Ovary (tissue), 9 donors: Measurements from ENCODE around the gene ADAMTS2. TPM values are rescaled to one million over a fixed set of nuclear protein-coding genes. Genes with fewer than 3 reads are reported as not detected.

Experiments
- DNase-seq, 5 donors: peaks; one replicate each; pipeline ENCODE4 v3.0.0-alpha.2; 2019 to 2020
- H3K27ac ChIP-seq, 2 donors: fragments of 200-600 bp; one replicate each; pipeline versions ENCODE4 v1.5.1 to v1.8.0; 2019 to 2022
- H3K27me3 ChIP-seq: fragments of 200-600 bp; one replicate; pipeline ENCODE4 v1.8.0; 2022
- H3K36me3 ChIP-seq: fragments of 200-600 bp; sonication (generic); one replicate; pipeline ENCODE4 v1.5.1; 2019
- H3K4me1 ChIP-seq: one replicate; pipeline ENCODE4 v1.8.1; 2013; ENCODE audit warnings: mild to moderate bottlenecking, moderate library complexity; ENCODE audit not compliant: insufficient read depth
- H3K4me3 ChIP-seq: fragments of 200-600 bp; sonication (generic); one replicate; pipeline ENCODE4 v1.5.1; 2017
- H3K9me3 ChIP-seq, 2 donors: fragments of 200-600 bp in 1 of 2; sonication (generic) in 1 of 2; one replicate each; pipeline versions ENCODE4 v1.5.1 to v1.8.1; 2013 to 2019; ENCODE audit warnings: mild to moderate bottlenecking in 1 of 2, moderate library complexity in 1 of 2
- EP300 ChIP-seq: sonication (generic); formaldehyde crosslinking; IDR thresholded peaks from one replicate; pipeline ENCODE4 v1.6.1; 2017; ENCODE audit warnings: antibody characterized with exemption
- POLR2A ChIP-seq: fragments of 450-650 bp; IDR thresholded peaks from one replicate; pipeline ENCODE4 v1.6.1; 2017; ENCODE audit warnings: antibody characterized with exemption, mild to moderate bottlenecking, moderate library complexity
- WGBS, 3 donors: extraction: QIAGEN DNeasy Blood & Tissue Kit in 1 of 3; methylation state at CpG; one replicate each; pipeline versions ENCODE4 v1.1.5 to v1.1.7; 2013 to 2017; 5-methylcytosine and 5-hydroxymethylcytosine counted together
- intact Hi-C, 4 donors: fragments of 100-400 bp; cut with DNase I; formaldehyde crosslinking; loops; one replicate each; pipeline versions ENCODE4 v1.11.0 to v1.15.1; 2022 to 2023
- polyA plus RNA-seq, 2 donors: library from polyadenylated mRNA; stranded (reverse); fragments of 200-250 nt in 1 of 2; fragments of 350-450 nt in 1 of 2; fragmentation: Illumina TruSeq in 1 of 2; extraction: RNeasy Lipid Tissue Mini Kit (QIAGEN cat#74804) in 1 of 2; gene quantifications; one replicate each; pipeline ENCODE4 v1.2.3, GENCODE V29; 2013 to 2014
- total RNA-seq, 7 donors: library from RNA; depleted of rRNA in 2 of 7; stranded (reverse); fragments of >200 nt in 2 of 7; fragmentation: NEBNext Ultra II Directional in 3 of 7; extraction: Animal tissue kit (Norgen Biotek cat#: 25700) in 3 of 7; gene quantifications; one replicate each; pipeline versions ENCODE4 v1.1.0 to v1.2.4, GENCODE V29; 2016 to 2023
- TF ChIP-seq, protein P1 (sequence below), 3 donors: fragments of 450-650 bp in 2 of 3; fragments of 200-600 bp in 1 of 3; IDR thresholded peaks; one replicate each; pipeline versions ENCODE4 v1.5.1 to v1.8.0; 2016 to 2022; ENCODE audit warnings: antibody characterized with exemption in 3 of 3, mild to moderate bottlenecking in 1 of 3
- donor health status: DM: no; HTN: no; CAD: no; lungs with moderate emphysema.
- donor health status: DM: no; HTN: no; CAD: no.
- donor health status: Bipolar disorder and iron deficiency.
- donor health status: DM: yes; HTN: yes; CAD: no.
- donor health status: DM: no; HTN: no; CAD: no.
- donor health status: DM: yes; HTN: yes; CAD: no.

The ADAMTS2 gene
- total and polyA plus RNA-seq, 9 donors: 7.9 to 31.8 (median 11.5) TPM

DNA sequence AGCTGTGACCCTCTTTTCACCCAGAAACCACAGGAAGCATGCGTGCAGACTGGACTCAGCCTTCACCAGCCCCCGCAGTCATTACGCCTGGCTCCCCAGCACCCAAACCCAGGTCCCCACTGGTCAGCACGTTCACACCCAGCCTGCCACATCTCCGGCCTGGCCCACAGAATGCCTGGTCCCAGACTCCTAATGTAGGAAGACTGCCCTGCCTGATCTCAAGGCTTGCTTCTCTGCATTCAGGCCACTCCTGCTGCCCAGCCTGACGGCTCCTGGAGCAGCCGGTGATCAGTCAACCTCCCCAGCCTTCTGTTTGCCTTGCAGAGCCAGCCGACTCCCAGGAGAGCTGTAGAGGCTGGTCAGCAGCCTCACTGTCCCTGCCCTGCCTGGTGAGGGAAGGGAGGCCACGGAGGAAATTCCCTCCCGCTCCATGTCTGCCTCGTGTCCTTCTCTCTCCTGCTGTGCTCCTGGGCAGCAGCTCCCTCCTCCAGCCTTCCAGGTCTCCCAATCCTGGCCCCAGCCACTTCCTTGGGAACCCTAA lies 25.4 kb downstream of the ADAMTS2 start:
- WGBS, 3 donors: 24 to 38% (median 38%) methylated on average over 11 of the region's 11 CpGs
- Histone ChIP-seq H3K9me3 (no peaks in the 10 kb centered on the region), H3K27me3 (no peaks in the 10 kb centered on the region), H3K36me3 (no peaks in the 10 kb centered on the region), H3K4me1 (peaks cover 2% of the 10 kb centered on the region), H3K4me3 (no peak overlapping the region), H3K27ac (no peak overlapping the region)
- DNase-seq: peak in 2 of 5 donors; percentile 17 to 43
- intact Hi-C loops: no loop called here
- TF ChIP-seq POLR2A: no peak
- TF ChIP-seq, protein P1, sequence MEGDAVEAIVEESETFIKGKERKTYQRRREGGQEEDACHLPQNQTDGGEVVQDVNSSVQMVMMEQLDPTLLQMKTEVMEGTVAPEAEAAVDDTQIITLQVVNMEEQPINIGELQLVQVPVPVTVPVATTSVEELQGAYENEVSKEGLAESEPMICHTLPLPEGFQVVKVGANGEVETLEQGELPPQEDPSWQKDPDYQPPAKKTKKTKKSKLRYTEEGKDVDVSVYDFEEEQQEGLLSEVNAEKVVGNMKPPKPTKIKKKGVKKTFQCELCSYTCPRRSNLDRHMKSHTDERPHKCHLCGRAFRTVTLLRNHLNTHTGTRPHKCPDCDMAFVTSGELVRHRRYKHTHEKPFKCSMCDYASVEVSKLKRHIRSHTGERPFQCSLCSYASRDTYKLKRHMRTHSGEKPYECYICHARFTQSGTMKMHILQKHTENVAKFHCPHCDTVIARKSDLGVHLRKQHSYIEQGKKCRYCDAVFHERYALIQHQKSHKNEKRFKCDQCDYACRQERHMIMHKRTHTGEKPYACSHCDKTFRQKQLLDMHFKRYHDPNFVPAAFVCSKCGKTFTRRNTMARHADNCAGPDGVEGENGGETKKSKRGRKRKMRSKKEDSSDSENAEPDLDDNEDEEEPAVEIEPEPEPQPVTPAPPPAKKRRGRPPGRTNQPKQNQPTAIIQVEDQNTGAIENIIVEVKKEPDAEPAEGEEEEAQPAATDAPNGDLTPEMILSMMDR (IDR thresholded peaks at IDR 0.05): no peak
- TF ChIP-seq EP300: no peak

DNA sequence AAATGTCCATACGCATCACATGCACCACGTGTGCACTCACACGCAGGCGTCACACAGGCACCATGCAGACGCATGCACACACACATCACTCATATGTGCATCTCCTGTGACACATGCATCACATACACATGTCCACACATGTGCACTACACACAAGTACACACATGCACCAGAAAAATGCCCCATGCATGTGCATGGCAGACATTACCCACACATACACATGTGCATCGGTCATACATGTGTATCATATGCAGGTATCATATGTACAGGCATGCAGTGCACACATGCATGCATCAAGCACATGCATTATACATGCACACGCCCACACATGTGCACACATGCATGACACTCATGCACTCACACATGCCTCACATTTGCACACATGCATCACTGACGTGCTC lies 26.1 kb downstream of the ADAMTS2 start:
- Histone ChIP-seq H3K27me3 (no peaks in the 10 kb centered on the region), H3K27ac (no peak overlapping the region), H3K36me3 (no peaks in the 10 kb centered on the region), H3K4me3 (no peak overlapping the region), H3K9me3 (no peaks in the 10 kb centered on the region), H3K4me1 (peaks cover 2% of the 10 kb centered on the region)
- TF ChIP-seq, protein P1 (IDR thresholded peaks at IDR 0.05): no peak
- TF ChIP-seq POLR2A: no peak
- no peak for TF ChIP-seq EP300
- intact Hi-C loops: no loop called here
- 93 to 94% (median 93%) methylated on average over 8 of the region's 8 CpGs for WGBS, 3 donors
- peak in 2 of 5 donors; percentile 7 to 23 for DNase-seq

DNA sequence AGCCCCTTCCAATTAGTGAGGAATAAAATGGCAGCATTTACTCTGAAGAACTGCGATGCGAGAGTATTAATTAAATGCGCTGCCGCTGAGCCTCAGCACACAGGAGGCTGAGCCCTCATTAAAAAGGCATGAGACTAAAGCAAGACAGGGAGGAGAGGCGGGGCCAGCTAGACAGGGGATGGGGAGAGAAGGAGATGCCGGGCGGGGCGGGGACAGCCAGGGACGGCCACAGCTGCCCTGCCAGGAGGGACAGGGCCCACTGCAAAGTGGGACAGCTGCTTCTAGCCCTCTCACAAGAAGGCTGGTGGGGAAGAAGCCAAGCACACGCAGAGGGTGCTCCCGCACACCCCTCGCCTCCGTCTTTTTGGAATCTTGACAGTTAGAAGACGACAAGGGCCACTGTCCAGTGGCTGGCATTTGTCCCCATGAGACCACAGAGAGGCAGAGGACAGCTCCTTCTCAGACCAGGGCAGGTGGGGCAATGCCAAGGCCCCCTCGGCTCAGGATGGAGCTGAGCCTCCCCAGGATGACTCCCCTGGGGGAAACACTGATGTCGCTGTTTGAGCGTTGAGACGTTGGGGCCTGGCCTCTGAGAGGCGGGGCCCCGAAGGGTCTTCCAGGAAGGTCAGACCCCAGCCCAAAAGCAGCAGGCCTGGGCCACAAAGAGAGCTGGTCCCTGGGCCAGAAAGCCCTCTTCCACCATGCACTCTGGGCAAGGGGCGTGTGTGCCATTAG lies 26.9 kb downstream of the ADAMTS2 start:
- DNase-seq: peak in 2 of 5 donors; percentile 16 to 28
- no peak overlapping the region for H3K4me3 ChIP-seq
- WGBS, 3 donors: 76 to 88% (median 85%) methylated on average over 21 of the region's 21 CpGs

DNA sequence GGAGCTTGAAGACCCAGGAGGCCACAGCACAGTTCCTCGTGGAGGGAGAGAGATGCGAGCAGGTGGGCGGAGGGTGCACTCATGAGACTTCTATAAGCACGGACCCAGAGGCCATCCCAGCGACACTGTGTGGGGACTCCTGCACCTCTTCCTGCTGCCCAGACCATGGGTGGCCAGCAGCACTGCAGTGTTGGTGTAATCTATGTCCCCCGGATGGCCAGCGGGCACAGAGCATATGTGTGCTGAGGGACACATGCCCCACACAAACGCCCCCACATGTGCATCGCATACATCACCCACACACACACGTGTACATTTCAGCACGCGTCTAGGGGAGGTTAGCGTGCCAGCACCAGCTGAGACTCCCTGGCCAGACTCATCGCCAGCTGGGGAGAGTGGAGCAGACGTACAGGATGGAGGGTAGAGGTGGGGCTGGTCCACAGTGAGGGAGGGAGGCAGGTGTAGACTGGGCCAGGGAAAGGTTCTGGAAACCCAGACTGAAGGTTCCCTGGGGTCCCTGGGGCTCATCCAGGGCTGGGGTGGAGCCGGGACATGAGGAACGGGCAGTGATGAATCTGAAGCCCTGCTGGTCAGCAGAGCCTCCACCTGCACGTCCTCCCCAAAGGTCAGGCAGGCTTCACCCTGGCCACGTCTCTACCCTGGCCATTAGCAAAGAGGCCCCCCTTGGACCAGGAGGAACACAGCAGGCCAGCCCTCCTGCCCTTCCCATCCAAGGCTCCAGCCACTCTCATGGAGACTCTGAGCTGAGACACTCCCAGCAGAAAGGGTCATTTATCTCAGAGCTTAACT lies 27.6 kb downstream of the ADAMTS2 start:
- intact Hi-C loops: no loop called here
- WGBS, 3 donors: 80 to 91% (median 88%) methylated on average over 19 of the region's 19 CpGs
- DNase-seq: peak in 2 of 5 donors; percentile 12 to 29

More for the DNA sequence above, 26.9 kb downstream of the ADAMTS2 start:
- Histone ChIP-seq H3K4me1 (peaks cover 4% of the 10 kb centered on the region), H3K27ac (no peak overlapping the region), H3K36me3 (no peaks in the 10 kb centered on the region), H3K27me3 (no peaks in the 10 kb centered on the region), H3K9me3 (no peaks in the 10 kb centered on the region)
- intact Hi-C loops: no loop called here
- TF ChIP-seq POLR2A (no peak), EP300 (no peak)
- TF ChIP-seq, protein P1 (IDR thresholded peaks at IDR 0.05): no peak

More for the DNA sequence above, 27.6 kb downstream of the ADAMTS2 start:
- Histone ChIP-seq H3K4me3 (no peak overlapping the region), H3K4me1 (peaks cover 4% of the 10 kb centered on the region), H3K36me3 (no peaks in the 10 kb centered on the region), H3K27ac (no peak overlapping the region), H3K27me3 (no peaks in the 10 kb centered on the region), H3K9me3 (no peaks in the 10 kb centered on the region)
- no peak for TF ChIP-seq EP300
- TF ChIP-seq POLR2A: no peak
- TF ChIP-seq, protein P1 (IDR thresholded peaks at IDR 0.05): no peak
